Measurements from ENCODE around the gene ARNT2.

The ARNT2 gene

DNA sequence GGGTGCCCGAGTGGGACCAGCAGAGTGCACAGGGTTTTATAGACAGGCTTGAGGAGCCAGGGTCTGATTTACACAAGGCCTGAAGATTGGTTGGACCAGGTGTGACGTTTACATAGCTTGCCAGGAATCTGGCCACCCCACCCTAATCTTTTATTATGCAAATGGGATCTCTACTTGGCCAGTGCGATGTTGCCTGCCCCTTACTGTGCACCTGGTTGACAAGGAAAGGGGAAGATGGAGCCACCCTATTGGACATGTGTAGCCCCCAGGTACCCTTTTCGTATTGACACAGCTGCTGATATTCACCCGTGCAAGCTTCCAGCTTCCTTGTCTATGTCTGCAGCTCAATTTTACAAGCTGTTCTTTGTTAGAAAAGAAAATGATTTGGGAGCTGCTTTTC, 132.0 kb downstream of the ARNT2 start:
- TF ChIP-seq GATA3 (IDR thresholded peaks at IDR 0.05; ENCODE audit: low read depth, low read length) (no peak), GATA2 (IDR thresholded peaks at IDR 0.05; ENCODE audit: low read depth, low read length) (no peak)

DNA sequence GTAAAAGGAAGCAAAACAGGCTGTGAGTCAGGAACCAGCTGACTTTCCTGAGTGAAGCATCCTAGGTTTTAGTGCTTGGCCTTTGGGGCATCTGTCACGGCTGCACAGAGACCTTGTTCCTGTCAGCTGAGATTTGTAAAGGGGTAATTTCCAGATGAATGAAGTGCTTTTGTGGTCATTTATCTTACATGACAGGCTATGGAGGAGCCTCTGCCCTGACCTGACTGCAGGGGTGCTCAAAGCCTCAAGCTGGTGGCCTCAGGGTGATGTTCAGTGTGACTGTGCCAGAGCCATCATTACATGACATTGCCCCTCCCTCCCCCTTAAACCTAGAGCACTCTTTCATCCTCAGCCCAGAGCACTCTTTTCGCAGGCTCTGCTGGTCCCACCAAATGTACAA, 132.5 kb downstream of the ARNT2 start:
- TF ChIP-seq GATA2 (IDR thresholded peaks at IDR 0.05; ENCODE audit: low read depth, low read length) (no peak), GATA3 (IDR thresholded peaks at IDR 0.05; ENCODE audit: low read depth, low read length) (no peak)

DNA sequence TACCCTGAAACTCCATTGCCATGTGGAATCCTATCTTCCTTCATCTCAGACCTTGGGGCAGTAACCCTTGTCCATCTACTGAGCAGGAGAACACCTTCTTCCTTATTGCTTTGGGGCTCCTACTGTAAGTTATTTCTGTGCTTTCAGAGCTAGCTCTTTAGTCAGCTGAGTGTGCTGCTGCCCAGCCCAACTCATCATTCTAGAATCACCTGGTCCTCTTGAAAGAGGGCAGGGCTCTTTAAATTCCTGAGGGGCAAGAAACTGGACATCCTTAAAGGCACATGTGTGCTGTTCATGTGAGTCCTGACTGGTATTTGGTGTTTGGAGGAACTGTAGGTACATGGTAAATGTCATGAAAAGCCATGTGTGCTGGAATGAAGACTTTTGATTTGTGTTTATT, 140.9 kb downstream of the ARNT2 start:
- TF ChIP-seq GATA3 (IDR thresholded peaks at IDR 0.05; ENCODE audit: low read depth, low read length) (no peak), GATA2 (IDR thresholded peaks at IDR 0.05; ENCODE audit: low read depth, low read length) (no peak)

DNA sequence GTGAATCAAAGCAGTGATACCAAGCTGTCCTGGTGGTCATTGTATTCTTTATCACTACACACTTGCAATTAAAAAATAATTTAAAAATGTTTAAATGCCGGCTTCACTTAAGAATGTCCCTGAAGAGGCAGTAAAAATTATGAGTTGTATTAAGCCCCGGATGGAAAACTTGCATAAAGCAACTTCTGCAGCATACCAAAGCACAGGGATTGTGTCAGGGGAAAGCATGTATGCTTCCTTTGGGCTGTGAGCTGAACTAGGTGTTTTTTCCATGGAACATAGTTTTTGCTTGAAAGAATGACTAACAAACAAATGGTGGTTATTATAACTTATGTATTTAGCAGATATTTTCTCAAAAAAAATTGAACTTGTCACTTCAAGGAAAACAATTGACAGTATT, 143.1 kb downstream of the ARNT2 start:
- no peak for TF ChIP-seq GATA3 (IDR thresholded peaks at IDR 0.05; ENCODE audit: low read depth, low read length)
- no peak for TF ChIP-seq GATA2 (IDR thresholded peaks at IDR 0.05; ENCODE audit: low read depth, low read length)

DNA sequence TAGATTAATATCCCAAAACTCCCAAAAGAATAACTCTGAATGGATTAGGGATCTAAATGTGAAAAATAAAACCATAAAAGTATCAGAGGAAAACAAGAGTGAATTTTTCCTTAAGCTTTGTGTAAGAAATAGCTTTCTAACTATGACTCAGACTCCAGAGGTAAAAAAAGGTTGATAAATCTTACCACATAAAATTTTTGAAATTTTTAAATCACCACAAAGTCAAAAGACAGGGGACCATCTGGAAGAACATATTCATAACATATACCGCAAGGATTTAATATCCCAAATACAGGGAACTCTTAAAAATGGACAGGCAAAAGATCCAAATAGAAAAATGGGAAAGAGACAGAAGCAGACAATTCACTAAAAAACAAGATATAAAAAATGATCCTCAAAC, 145.0 kb downstream of the ARNT2 start:
- TF ChIP-seq GATA3 (IDR thresholded peaks at IDR 0.05; ENCODE audit: low read depth, low read length) (no peak), GATA2 (IDR thresholded peaks at IDR 0.05; ENCODE audit: low read depth, low read length) (no peak)

DNA sequence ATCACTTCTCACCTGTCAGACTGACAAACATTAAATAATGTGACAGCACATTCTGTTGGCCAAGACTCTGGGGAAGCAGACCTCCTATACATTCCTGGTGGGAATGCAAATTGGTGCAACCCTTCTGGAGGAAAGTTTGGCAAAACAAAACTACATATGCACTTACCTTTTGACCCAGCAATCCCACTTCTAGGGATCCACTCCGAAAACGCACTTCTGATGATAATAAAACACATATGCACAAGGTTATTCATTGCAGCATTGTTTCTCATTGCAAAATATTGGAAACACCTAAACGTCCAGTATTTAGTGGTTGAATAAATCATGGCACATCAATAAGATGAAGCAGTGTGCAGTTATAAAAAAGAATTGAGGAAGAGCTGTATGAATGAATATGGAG, 145.5 kb downstream of the ARNT2 start:
- TF ChIP-seq GATA3 (IDR thresholded peaks at IDR 0.05; ENCODE audit: low read depth, low read length) = no peak
- no peak for TF ChIP-seq GATA2 (IDR thresholded peaks at IDR 0.05; ENCODE audit: low read depth, low read length)

DNA sequence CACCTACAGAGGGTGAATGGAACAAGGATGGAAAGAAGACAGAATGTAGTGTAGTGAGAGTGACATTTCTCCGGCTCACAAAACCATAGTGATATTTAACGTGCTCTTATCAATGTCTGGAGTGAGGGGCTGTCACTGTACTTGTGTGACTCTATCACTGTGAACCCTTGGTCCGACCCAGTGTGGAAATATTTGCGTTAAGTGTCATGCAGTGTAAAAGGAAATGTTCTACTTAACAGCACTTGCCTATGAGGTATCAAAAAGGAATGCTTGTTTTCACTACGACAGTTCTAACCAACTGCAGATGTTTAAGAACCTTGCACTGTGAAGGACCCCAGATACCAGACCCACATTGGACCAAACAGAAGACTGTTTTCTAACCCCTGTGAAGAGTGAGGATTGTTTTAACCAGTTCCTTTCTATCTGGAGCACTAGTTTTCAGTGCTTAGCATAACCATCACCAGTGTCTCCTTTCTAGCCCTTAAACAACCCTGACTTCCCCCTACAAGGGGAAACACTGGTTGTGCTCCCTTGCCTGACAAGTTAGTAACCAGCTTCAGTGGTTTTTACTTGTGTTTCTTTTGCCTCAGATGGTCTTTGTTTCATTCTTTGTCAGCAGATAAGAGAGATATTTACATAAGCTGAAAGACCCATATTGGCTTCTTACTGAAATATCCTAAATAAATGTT, 146.2 kb downstream of the ARNT2 start:
- TF ChIP-seq GATA3 (IDR thresholded peaks at IDR 0.05; ENCODE audit: low read depth, low read length) = no peak
- no peak for TF ChIP-seq GATA2 (IDR thresholded peaks at IDR 0.05; ENCODE audit: low read depth, low read length)

DNA sequence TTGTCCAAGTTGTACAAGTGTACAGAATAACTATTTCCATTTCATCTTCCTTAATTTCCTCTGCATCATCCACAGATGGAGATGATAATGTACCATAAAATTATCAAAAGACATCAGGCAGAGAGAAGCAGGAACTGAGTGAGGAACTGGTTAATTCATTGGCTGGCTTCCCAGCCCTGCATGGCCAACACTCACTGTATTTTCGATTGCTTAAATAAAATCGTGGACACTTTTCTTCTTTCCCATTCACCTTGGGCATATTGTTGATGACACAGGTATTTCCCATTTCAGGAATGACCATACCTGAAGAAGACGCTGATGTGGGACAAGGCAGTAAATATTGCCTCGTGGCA, 146.7 kb downstream of the ARNT2 start:
- no peak for TF ChIP-seq GATA2 (IDR thresholded peaks at IDR 0.05; ENCODE audit: low read depth, low read length)
- no peak for TF ChIP-seq GATA3 (IDR thresholded peaks at IDR 0.05; ENCODE audit: low read depth, low read length)

DNA sequence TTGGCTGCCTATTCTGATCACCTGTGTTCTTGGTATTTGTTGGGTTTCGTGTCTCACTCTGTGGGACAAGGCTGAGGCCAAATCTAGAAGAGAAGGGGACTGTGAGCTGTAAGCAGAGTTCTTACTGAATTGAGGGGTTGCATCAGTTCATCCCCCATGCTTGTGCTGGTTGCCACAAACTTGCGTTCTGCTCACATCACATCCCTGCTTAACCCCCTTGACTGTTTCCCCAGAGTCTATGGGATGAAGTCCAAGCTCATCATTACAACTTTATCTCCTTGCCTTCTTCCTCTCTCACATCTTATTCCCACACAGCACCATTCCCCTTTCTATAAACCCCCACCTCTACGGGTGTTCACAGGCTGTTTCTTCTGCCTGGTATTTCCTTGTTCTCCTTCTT, 147.2 kb downstream of the ARNT2 start:
- TF ChIP-seq GATA2 (IDR thresholded peaks at IDR 0.05; ENCODE audit: low read depth, low read length) (no peak), GATA3 (IDR thresholded peaks at IDR 0.05; ENCODE audit: low read depth, low read length) (no peak)

DNA sequence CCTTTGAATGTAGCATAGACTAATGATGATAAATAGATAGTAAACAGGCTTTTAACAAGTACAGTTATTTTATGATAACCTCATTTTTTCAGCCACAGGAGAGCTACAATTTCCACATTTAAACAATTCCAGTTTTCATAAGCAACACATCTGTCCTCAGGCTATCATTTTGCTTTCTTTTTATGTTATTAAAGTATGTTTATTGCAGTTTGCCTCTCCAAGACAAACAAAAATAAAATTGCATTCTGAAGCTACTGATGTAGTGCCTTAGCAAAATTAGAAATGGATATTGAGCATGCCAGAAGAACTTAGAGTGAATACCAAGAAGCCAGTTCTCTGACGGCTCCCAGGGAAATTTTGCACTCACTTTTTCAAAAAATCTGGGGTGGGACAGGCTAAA, 150.4 kb downstream of the ARNT2 start:
- TF ChIP-seq GATA3 (IDR thresholded peaks at IDR 0.05; ENCODE audit: low read depth, low read length) (no peak), GATA2 (IDR thresholded peaks at IDR 0.05; ENCODE audit: low read depth, low read length) (no peak)

DNA sequence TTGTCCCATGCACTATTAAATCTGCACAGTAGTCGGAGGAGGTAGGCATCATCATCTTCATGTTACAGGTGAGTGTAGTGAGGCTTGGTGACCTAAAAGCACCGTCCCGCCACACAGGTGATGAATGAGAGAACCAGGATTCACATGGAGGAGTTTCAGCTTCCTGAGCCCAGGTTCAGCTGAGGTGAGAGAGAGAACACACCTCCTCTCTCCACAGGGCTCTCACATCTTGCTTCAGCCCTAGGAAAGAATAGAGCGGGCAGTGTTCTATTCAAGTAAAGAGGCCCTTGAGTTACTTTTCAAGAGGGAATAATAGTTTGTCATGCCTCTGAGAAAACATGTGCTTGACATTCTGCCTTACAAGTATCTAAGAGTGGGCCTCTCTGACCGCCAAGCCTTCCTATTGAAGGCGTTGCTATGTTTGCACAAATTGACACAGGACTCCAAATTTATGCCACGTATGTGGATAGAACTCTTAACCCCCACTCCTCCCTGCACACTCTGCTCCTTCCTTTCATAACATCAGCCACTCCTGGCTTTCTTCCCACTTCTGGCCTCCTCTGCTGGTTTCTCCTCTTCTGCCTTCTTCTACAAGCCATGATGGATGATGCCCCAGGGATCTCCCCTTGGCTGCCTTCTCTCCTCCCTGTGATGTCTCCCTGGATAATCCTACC, 152.6 kb downstream of the ARNT2 start:
- TF ChIP-seq GATA2 (IDR thresholded peaks at IDR 0.05; ENCODE audit: low read depth, low read length) (no peak), GATA3 (IDR thresholded peaks at IDR 0.05; ENCODE audit: low read depth, low read length) (no peak)

DNA sequence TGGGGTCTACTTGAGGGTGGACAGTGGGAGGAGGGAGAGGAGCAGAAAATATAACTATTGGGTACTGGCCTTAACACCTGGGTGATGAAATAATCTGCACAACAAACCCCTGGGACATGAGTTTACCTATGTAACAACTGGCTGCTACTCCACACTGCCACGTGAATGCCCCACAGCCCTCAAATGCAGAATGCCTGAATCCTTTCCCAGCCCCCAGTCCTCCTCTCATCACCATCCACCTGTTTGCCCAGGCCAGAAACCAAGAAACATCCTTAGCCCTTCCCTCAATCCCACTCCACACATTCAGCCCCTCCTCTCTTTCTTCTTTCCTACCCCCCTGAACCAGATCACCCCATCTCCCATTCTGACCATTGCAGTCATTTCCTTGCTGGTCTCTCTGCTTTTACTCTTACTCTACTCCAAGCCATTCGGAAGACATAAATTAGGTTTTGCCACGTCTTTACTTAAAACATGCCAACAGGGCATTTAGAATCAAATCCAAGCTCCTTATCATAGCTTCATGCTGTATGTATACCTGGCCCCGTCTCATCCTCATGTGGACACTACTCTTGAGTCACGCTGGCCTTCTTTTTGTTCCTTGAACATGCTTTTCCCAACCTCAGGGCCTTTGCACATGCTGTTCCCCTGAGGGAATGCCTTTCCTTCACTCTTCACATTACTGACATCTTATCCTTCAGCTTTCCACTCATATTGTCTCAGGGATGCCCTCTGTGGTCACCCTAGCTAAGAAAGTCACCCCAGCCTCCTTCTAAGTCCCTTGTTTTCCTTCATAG, 153.5 kb downstream of the ARNT2 start:
- TF ChIP-seq GATA2 (IDR thresholded peaks at IDR 0.05; ENCODE audit: low read depth, low read length) (no peak), GATA3 (IDR thresholded peaks at IDR 0.05; ENCODE audit: low read depth, low read length) (no peak)

DNA sequence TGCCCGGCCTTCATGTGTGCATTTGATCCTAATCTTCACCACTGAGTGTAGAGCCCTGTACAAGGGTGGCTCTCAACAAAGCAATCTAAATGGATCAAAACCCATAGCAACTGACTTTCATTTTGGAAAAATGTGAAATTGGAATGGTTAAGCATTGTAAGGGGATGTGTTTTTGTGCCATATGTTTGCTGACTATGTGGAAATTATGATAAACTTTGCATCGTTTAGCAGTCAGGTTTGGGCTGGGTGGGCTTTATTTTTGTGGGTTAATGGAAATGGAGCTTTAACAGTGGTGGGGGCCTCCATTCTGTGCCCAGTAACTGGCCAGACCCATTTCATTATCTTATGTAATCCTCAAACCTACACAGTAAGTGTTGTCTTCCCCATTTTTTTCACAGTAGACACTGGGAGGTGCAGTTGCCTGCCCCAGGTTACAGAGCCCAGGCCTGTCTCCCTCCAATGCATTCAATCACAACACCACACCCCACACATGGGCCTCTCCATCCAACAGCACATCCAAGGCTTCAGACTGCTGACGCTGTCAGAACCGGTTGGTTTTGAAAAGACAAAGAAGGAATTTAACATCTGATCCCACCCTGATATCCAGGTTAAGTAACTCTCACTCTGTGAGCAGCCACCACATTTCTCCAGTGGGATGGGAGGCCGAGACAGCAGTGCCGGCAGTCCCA, 154.6 kb downstream of the ARNT2 start:
- TF ChIP-seq GATA3 (IDR thresholded peaks at IDR 0.05; ENCODE audit: low read depth, low read length) (no peak), GATA2 (IDR thresholded peaks at IDR 0.05; ENCODE audit: low read depth, low read length) (no peak)

DNA sequence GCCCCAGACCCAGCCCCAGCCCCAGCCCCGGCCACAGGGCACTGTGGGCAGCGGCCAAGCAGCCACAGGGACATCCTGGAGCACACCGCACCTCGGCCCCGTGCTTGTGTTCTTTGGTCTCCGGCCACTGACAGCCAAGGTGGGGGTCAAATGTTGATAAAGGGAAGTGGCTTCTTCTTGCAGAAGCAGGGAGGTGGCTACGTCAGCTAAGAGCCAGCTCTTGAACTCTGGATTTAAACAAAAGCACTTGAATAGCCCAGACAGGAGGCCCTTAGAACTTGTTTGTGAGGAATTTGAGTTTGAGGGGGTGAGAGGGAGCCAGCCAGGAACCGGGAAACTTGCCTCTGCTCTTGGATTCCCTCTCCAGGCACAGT, 155.1 kb downstream of the ARNT2 start:
- TF ChIP-seq GATA2 (IDR thresholded peaks at IDR 0.05; ENCODE audit: low read depth, low read length) = no peak
- no peak for TF ChIP-seq GATA3 (IDR thresholded peaks at IDR 0.05; ENCODE audit: low read depth, low read length)
